ENCODE measurements around the gene STAG1.

GRCh38 chr3:136385457-136385856 is 366.7 kb downstream of the STAG1 start:
- TF ChIP-seq POLR2A (IDR thresholded peaks at IDR 0.05; ENCODE audit: low read depth): no peak
- no peak for TF ChIP-seq CTCF (IDR thresholded peaks at IDR 0.05)
- no peak for TF ChIP-seq POLR2AphosphoS5 (IDR thresholded peaks at IDR 0.05)
- no peak for TF ChIP-seq EP300 (IDR thresholded peaks at IDR 0.05)

All from esophagus muscularis mucosa (tissue), 4 donors.